Measurements from ENCODE around the gene CCDC112. TPM values are rescaled to one million over a fixed set of nuclear protein-coding genes. Genes with fewer than 3 reads are reported as not detected.

The CCDC112 gene
- total RNA-seq, 1 experiment from 2014 or later = 13.0 TPM

DNA sequence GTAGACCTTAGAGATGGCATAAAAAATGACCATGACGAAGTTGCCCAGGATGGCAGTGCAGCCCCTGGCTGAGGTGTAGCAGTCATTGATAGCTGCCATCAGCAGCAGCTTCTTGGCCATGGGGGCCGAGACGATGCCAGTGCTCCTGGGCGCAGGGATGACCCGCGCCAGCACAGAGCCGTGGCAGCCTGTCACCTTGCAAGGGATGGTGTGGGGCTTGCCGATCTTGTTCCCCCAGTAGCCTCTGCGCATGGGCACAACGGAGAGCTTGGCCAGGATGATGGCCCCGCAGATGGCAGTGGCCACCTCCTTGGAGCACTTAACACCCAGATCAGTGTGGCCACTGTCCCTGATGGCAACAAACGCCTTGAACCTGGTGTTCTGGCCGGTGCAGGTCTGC is 31.7 kb downstream of the CCDC112 start:
- H2AK5ac ChIP-seq (ENCODE audit: insufficient read length, low read length) = no peak overlapping the region
- H3K79me2 ChIP-seq (ENCODE audit: insufficient read depth, low read length) = peaks cover 7% of the 10 kb centered on the region; the same call in 1 of the 2 replicates
- H4K20me1 ChIP-seq (ENCODE audit: control insufficient read depth, insufficient read depth, insufficient read length) = no peaks in the 10 kb centered on the region
- H4K8ac ChIP-seq (replicated peaks; ENCODE audit: insufficient read length, low read depth, low read length) = no peak overlapping the region
- peaks cover 7% of the 10 kb centered on the region for H3K23me2 ChIP-seq (ENCODE audit: insufficient read length, low read depth, low read length, poor library complexity, severe bottlenecking)
- H2BK120ac ChIP-seq (ENCODE audit: low read depth, low read length, poor library complexity, severe bottlenecking) = no peak overlapping the region
- peaks cover 11 to 19% of the 10 kb centered on the region in 2 experiments for H3K4me1 Mint-ChIP-seq
- H3K18ac ChIP-seq (ENCODE audit: insufficient read length, low read depth, low read length) = no peak overlapping the region
- WGBS (ENCODE audit: extremely low coverage, insufficient read length, low lambda C conversion rate) = no CpG with 5 or more reads among the region's 13 CpGs
- no peak overlapping the region for H2BK15ac ChIP-seq (ENCODE audit: low read depth, low read length)
- no peak overlapping the region for H3K27ac Mint-ChIP-seq
- H3K23ac ChIP-seq (ENCODE audit: insufficient read length, low read depth, low read length) = no peak overlapping the region
- H3K4me3 Mint-ChIP-seq = no peak overlapping the region
- peaks cover 1 to 21% (median 6%) of the 10 kb centered on the region in 3 experiments; a peak in 4 of 7 replicates for H3K36me3 Mint-ChIP-seq (ENCODE audit: insufficient read depth in 1 of 3, low read depth in 3 of 3)
- no peaks in the 10 kb centered on the region for H3K9me3 ChIP-seq (ENCODE audit: control insufficient read depth, low read depth, low read length)
- no peaks in the 10 kb centered on the region for H3K9me3 Mint-ChIP-seq
- H3K27ac ChIP-seq (ENCODE audit: insufficient read length, low read depth, low read length) = no peak overlapping the region
- H3T11ph ChIP-seq (ENCODE audit: low read length) = no peak overlapping the region
- no peak for DNase-seq
- H3K4me1 ChIP-seq (ENCODE audit: insufficient read depth, low read length) = no peaks in the 10 kb centered on the region
- no peak overlapping the region for H3K56ac ChIP-seq (ENCODE audit: insufficient read length, low read depth, low read length)
- no peak overlapping the region for H2BK5ac ChIP-seq (ENCODE audit: insufficient read length, low read length)
- H3K4me2 ChIP-seq (ENCODE audit: insufficient read depth, insufficient read length, low read length) = no peak overlapping the region
- H4K91ac ChIP-seq (ENCODE audit: insufficient read length, low read depth, low read length) = no peak overlapping the region
- no peak overlapping the region for H2AFZ ChIP-seq (ENCODE audit: low read length)
- H3K27me3 ChIP-seq (ENCODE audit: insufficient read depth, low read length) = no peaks in the 10 kb centered on the region
- no peaks in the 10 kb centered on the region; the same call in 1 of the 2 replicates for H3K27me3 Mint-ChIP-seq (ENCODE audit: low read depth)
- no peak overlapping the region for H3K9ac ChIP-seq (ENCODE audit: extremely low read depth, insufficient read length, low read length)
- H2BK12ac ChIP-seq (ENCODE audit: insufficient read length, low read depth, low read length) = no peak overlapping the region
- H3K79me1 ChIP-seq (ENCODE audit: insufficient read depth, low read depth, low read length, poor library complexity, severe bottlenecking) = no peaks in the 10 kb centered on the region
- H4K5ac ChIP-seq (ENCODE audit: insufficient read length, low read depth, low read length) = no peak overlapping the region
- no peak overlapping the region for H3K4ac ChIP-seq (ENCODE audit: low read depth, low read length)
- no peak overlapping the region for H2BK20ac ChIP-seq (ENCODE audit: low read depth, low read length, poor library complexity, severe bottlenecking)
- TF ChIP-seq, protein P1, sequence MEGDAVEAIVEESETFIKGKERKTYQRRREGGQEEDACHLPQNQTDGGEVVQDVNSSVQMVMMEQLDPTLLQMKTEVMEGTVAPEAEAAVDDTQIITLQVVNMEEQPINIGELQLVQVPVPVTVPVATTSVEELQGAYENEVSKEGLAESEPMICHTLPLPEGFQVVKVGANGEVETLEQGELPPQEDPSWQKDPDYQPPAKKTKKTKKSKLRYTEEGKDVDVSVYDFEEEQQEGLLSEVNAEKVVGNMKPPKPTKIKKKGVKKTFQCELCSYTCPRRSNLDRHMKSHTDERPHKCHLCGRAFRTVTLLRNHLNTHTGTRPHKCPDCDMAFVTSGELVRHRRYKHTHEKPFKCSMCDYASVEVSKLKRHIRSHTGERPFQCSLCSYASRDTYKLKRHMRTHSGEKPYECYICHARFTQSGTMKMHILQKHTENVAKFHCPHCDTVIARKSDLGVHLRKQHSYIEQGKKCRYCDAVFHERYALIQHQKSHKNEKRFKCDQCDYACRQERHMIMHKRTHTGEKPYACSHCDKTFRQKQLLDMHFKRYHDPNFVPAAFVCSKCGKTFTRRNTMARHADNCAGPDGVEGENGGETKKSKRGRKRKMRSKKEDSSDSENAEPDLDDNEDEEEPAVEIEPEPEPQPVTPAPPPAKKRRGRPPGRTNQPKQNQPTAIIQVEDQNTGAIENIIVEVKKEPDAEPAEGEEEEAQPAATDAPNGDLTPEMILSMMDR (conservative IDR thresholded peaks at IDR 0.05) = no peak
- H3K14ac ChIP-seq (ENCODE audit: insufficient read depth, low read length) = no peak overlapping the region; the same call in 1 of the 2 replicates

All from H9 (cell line).